ENCODE data around the gene C1D. TPM values are rescaled to one million over a fixed set of nuclear protein-coding genes. Genes with fewer than 3 reads are reported as not detected.

Gene C1D
- total RNA-seq, 1 donor from 2014 or later = 28.3 TPM

Other genes starting within 250 kb of the C1D start
- 31.3 and 33.4 TPM in 2 replicates for gene PNO1, start 94.9 kb upstream of the C1D start, total RNA-seq
- 84.2 and 85.9 TPM in 2 replicates for gene PPP3R1, start 189.5 kb upstream of the C1D start, total RNA-seq

Data from activated T-helper 1 cell treated with anti-CD3 and anti-CD28 coated beads, Interleukin-12 subunit alpha, Interleukin-12 subunit beta, Interleukin-2, Interleukin-4 antibody, amounts not matched to agents 30 ng/mL and 10 ng/mL and 1 ng/mL, durations not matched to agents 14 hours and 24 hours and 36 hours (primary cell).